Right renal pelvis (tissue), 4 donors: ENCODE results near the gene CHRNA10. TPM values are rescaled to one million over a fixed set of nuclear protein-coding genes. Genes with fewer than 3 reads are reported as not detected.
A peak's percentile ranks its signal among the peaks of the same experiment; 100 is the strongest.

Experiments used
- DNase-seq, 4 donors: peaks; one replicate each; pipeline ENCODE4 v3.0.0-alpha.2; 2013; ENCODE audit warnings: low read depth in 4 of 4, low spot score in 3 of 4, missing footprints in 1 of 4
- polyA plus RNA-seq, 4 donors: library from polyadenylated mRNA; unstranded; fragments of 120-200 nt; gene quantifications; one replicate each; pipeline ENCODE4 v1.2.1, GENCODE V29; 2013; ENCODE audit not compliant: insufficient read length in 4 of 4

Gene CHRNA10, protein sequence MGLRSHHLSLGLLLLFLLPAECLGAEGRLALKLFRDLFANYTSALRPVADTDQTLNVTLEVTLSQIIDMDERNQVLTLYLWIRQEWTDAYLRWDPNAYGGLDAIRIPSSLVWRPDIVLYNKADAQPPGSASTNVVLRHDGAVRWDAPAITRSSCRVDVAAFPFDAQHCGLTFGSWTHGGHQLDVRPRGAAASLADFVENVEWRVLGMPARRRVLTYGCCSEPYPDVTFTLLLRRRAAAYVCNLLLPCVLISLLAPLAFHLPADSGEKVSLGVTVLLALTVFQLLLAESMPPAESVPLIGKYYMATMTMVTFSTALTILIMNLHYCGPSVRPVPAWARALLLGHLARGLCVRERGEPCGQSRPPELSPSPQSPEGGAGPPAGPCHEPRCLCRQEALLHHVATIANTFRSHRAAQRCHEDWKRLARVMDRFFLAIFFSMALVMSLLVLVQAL
- 1 to 10 TPM; 1.4 to 2.6 (median 1.5) TPM for polyA plus RNA-seq

DNA sequence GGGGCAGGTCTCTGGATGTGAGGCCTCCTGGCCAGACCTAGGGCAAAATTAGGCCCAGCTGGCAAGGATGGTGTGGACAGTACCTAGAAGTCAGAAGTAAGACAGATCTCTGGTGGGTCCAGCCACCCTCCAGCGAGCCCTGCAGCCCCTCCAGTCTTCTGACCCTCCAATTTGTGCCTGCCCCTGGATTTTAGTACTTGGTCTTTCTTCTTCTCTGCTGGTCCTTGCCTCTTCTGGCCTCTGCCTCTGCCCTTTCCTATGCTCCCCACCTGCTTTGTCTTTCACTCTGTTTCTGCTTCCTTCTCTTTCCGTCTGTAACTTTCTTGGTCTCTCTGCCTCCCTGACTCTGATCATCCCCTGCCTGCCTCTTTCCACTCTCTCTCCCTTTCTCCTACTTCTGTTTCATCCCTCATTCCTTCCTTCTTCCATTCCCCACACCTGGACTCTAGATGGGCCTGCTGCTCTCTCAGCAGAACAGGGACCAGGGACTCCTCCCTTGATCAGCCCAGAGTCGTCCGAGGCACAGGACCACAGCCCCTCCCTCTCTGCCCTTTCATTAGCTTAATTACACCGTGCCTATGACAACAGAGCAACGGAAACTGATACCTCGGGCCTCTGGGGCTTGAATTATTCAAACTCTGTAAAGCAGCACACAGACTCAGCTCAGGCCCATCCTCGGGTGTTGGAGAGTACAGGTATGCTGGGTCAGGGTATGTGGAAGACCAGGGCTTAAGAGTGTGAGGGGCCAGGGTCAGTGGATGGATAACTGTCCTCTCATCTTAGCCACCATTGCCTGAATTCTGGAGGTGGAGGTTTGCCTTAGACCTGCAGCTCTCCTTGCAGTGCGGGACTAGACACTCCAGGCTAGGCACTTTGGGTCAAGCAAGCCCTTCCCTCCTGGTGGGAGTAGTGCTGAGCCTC lies at the start of gene CHRNA10:
Gene CHRNA10, minus strand, starts transcription at position 51 of the 921 bp plus-strand sequence. CDS start 72 bp downstream, outside the sequence.
- DNase-seq = peak in 2 of 4 donors; percentile 4 to 6

DNA sequence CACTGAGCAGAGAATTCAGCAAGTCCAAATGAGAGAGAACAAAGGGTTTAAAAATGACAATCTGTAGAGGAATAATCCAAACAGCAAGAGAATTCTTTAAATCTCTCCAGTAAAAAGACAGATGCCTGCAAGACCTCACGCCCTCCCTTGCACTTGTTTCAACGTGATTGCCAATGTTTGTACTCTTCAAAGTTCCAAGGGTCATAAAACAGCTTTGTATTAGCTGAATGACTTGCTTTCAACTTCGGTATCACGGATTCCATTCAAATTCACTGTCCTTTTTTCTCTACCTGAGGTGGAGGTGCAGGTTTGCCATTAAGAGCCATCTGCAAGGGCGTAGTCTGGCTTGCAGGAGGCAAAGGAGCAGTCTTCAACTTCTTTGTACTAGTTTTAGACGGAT lies 41.1 kb upstream of the CHRNA10 start:
- no peak for DNase-seq

DNA sequence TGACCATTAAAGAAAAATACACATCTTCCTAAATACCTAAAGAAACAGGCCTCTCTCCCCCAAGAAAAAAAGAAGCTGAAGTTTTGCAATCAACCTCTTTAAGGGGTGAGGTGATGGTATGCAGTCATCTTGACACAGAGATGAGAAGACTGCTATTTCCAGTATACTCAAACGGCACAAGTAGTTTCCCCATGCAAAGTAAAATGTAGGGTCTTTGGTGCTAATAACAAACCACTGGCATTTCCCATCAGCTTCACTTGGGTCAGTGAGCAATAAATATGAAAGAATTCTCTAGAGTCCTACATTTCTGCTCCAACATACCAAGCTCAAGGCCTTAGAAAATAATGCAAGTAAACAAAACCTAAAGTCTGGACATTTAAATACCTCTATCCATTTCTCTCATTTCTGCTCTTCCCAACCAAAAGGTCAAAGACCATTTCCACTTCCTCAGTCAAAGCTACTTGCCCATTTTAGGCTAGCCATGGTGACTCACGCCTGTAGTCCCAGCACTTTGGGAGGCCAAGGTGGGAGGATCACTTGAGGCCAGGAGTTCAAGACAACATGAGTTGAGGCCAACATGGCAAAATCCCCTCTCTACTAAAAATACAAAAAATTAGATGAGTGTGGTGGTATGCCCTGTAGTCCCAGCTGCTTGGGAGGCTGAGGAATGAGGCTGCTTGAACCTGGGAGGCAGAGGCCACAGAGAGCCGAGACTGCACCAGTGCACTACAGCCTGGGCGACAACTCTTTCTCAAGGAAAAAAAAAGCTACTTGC lies 39.5 kb upstream of the CHRNA10 start:
- no peak for DNase-seq

DNA sequence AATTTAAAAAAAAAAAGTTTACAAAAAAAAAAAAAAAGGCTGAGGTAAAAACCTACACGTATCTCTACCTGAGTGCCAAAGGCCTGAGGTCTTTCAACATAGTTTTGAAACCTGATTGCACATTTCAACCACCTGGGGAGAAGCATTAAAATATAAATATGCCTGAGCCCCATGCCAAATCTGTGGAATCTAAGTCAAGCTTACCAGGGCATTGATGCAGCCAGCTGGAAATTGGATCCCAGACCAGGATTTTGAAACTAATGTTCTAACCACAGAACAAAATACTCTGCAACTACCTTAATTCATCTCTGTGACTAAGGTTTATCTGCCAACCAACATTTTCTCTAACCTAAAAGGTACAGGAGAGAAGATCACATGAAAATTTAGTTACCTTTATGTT lies 38.8 kb upstream of the CHRNA10 start:
- no peak for DNase-seq

DNA sequence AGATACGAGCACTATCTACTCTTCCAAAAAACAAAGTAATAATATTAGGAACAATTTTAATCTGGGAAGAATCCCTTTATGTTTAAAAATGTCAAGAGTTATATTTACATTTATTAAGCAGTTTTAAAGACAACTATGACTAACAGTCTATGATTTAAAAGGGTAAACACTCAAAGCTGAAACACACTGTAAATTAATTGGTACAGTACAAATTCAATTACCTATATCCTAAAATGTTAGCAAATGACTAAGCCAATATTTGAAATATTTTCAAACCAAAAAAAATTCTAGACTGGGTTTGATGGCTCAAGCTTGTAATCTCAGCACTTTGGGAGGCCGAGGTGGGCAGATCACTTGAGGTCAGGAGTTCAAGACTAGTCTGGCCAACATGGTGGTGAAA lies 36.0 kb upstream of the CHRNA10 start:
- DNase-seq = no peak

DNA sequence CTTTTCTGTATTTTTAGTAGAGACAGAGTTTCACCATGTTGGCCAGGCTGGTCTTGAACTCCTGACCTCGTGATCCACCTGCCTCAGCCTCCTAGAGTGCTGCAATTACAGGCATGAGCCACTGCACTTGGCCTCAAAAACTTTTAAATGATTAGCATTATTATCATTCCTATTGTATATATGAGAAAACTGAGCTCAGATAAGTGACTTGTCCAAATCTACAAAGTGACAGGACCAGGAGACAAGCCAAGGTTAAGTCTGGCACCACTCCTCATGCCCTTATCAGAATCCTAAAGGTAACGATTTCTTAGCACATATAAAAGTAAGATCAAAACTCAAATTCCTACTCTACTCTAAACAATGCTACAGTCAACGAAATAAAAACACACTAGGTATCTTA lies 32.2 kb upstream of the CHRNA10 start:
- DNase-seq = no peak

DNA sequence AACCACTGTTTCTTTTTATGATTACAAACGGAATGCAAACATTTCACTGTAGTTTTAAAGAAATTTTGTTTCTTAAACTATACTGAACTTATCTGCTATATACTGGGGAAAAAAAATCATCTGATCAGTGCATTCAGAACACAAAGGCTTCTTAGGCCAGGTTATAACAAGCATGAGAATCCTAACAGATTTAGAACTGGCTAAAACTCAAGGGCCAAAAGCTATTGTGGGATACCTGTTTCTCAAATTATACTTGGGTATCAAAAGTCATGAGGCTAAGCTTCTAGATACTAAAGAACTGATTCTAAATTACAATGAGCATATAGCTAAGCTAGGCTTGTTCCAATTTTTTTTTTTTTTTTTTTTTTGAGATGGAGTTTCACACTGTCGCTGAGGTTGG lies 29.7 kb upstream of the CHRNA10 start:
- no peak for DNase-seq

DNA sequence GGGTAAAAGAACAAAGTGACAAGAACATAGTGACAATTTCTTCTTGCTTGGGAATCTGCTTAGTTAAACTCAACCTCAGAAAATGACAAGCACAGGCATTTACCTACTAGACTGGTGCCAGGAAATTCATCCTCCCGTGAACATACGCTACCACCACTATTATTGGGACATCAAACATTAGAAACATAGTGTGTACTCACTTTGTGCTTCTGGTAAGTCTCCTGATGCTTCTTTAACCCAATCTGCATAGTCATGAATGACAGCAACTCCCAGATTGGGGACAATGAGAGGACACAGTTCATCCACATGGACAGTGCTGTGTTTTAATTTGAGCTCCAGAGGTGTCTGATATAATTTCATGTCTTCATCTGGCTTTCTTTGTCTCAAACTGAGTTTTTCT lies 29.2 kb upstream of the CHRNA10 start:
- DNase-seq = no peak

DNA sequence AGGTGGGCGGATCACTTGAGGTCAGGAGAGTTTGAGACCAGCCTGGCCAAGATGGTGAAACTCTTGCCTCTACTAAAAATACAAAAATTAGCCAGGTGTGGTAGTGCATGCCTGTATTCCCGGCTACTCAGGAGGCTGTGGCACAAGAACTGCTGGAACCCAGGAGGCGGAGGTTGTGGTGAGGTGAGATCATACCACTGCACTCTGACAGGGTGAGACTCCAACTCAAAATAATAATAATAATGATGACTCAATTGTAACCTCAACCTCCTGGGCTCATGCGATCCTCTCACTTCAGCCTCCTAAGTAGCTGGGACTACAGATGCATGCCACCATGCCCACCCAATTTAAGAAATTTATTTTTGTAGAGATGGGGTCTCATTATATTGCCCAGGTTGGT lies 15.6 kb upstream of the CHRNA10 start:
- DNase-seq = no peak

DNA sequence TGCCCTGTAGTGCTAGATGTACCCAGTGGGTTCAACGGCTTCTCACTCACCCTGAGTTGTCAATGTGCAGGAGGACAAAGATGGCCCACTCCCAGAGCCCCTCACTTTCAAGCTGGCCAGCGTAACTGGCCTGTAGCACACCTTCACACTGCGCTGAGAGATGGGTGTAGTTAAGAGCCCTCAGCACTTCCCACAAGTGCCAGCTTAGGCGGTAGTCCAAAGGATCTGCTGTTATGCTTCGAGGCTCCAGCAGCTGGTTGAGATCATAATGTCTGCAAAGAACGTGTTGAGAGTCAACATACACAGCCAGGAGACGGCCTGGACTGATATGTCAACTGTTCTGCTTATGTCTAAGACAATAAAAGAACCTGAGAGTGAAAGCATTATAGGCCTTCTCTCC lies 14.7 kb upstream of the CHRNA10 start:
- no peak for DNase-seq

DNA sequence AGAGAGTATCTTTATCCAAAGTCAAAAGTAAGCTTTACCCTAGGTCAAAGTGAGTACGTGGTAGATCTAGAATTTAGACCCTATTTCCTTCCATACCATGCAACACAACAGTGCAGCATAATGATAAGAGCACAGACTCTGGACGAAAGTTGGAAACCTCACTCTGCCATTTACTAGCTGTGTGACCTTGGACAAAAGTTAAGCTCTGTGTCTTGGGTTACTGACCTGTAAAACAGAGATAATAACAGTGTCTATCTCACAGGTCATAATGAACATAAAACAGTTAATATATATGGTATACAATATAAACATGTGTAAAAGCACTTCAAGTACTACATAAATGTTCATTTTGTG lies 13.6 kb upstream of the CHRNA10 start:
- no peak for DNase-seq

DNA sequence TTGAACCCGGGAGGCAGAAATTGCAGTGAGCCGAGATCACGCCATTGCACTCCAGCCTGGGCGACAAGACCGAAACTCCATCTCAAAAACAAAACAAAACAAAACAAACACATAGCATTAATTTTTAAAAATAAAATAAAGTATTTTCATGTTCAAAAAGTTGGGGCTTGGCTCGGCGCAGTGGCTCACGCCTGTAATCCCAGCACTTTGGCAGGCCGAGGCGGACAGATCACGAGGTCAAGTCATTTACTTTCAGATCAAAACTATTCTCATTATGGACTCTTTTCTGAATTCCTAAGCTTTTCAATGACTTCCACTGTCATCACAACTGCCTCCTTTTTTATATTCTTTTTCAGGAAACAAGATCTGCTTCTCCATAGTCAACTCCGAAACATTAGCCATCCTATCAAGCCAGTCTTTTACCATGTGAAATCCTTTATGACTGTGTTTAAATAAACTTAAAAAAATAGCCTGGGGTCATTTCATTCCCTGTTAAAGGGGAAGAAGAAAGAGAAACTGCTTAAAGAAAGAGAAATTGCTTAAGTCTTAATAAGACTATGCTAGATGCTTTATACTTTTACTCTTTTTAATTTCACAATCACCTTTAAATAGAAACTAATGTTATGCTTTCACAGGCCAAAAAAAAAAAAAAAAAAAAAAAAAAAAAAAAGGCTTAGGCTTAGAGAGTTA lies 13.1 kb upstream of the CHRNA10 start:
- no peak for DNase-seq

DNA sequence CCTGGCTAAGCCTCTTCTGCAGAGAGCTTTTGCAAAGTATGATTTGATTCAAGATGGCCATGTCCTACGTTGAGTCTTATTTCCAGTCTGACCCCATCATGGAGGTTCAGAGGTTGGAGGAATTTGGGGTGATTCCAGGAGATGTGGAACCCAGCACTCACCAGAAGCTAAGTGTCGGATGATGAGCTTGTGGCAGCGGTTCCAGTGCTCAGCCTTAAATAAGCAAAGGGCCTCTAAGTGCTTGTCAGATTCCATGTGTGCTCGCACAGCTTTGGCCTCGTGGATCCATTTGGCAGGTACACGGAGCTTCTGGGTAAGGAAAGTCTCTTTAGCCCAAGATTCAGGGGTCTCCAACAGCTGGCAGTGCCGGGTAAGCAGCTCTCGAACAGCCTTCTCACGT lies 11.9 kb upstream of the CHRNA10 start:
- DNase-seq = no peak

DNA sequence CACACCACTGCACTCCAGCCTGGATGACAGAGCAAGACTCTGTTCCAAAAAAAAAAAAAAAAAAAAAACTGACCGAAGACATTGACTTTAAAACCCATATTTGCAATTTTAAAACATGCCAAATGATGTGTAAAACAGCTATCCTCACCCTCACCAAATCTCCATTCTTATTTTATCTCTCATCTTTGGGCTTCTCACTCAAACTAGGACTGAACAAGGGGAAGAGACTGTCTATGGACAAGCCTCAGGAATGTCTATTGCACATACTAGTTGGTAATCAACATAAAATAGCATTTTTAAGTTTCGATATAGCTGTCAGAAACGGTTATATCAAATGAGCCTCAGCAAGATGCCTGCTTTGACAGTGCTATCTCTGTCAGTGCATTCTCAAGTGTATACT lies 7.9 kb upstream of the CHRNA10 start:
- no peak for DNase-seq

DNA sequence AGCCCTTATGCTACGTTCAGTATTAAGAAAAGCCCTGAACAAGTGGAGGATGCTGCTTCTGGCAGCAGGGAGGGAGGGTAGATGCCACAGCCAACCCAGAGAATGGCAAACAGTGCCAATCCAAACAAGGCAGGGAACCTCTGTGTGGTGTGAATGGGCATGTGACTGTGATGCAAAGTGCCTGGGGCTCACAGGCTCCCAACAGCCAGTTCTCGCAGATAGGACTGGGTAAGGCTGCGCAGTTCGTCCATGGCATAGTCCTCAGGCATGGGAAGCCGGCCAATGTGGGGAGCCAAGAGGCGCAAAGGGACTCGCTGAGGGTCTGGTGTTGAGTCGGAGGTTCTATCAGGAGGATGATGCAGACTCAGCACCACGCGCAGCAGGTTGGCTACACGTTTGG lies 4.8 kb upstream of the CHRNA10 start:
- no peak for DNase-seq

DNA sequence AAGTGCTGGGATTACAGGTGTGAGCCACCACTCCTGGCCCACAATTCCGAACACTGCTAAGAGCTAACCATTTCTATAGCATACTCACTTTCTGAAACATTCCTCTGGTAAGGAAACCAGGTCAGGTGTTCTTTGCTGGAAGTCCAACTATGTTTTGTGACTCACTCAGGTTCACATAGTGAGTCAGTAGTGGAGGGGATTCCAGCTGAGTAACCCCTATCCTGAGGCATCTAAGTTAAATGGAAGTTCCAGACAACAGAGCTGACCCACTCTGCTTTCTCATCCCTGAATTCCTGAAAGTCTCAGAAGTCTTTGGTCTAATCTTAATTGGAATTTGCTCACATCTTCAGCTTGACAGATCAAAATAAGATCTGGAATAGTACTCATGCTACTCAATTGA lies 3.0 kb upstream of the CHRNA10 start:
- DNase-seq = no peak

DNA sequence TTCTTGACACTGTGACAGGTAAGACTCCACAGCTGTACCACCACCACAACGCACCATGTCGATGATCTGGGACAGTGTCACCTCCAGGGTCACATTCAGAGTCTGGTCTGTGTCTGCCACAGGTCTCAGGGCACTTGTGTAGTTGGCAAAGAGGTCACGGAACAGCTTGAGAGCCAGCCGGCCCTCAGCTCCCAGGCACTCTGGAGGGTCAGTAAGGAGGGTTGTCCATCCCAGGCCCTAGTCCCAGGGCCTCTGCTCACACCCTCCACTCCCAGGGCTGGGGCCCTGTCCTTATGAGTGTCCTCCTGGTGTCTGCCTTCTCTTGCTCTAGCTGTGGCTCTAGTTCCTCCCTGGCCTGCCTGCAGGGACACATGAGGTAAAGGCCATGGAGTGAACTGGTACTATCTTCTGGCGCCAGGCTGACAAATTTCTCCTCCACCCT lies 1.4 kb downstream of the CHRNA10 start:
- DNase-seq = no peak

DNA sequence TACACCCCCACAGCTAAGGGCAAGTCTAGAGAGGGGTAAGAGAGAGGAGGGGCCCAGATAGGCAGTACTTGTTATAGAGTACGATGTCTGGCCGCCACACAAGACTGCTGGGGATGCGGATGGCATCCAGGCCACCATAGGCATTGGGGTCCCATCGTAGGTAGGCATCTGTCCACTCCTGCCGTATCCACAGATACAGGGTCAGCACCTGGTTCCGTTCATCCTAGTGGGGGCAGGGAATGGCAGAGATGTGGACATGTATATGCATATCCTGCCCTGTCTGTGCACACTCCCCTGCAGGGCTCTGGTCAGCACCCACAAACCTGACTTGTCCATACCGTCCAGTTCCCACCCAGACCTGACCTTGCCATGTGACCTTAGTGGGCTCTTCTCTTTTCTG lies 2.1 kb downstream of the CHRNA10 start:
- no peak for DNase-seq

DNA sequence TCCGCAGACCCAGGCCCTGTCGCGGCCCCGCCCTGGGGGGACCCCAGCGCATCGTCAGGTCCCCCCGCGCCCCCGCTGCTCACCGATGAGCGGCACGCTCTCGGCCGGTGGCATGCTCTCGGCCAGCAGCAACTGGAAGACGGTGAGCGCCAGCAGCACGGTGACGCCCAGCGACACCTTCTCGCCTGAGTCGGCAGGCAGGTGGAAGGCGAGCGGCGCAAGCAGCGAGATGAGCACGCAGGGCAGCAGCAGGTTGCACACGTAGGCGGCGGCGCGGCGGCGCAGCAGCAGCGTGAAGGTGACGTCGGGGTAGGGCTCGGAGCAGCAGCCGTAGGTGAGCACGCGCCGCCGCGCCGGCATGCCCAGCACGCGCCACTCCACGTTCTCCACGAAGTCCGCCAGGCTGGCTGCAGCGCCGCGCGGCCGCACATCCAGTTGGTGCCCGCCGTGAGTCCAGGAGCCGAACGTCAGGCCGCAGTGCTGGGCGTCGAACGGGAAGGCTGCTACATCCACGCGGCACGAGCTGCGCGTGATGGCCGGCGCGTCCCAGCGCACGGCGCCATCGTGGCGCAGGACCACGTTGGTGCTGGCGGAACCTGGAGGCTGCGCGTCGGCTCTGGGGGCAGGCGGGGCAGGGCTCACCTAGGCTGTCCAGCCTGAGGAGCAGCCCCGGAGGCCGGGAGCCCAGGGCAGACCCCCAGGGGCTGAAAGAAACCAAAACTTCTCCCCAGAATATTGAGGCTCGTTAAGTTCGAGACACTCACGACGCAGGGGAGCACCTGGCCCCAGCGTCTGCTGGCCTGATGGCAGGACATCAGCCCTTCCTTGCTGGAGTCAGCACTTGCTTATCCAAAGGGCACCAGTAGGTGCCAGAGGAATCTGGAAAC lies 3.8 kb downstream of the CHRNA10 start:
- no peak for DNase-seq
